ENCODE data around the gene LSM4. TPM values are rescaled to one million over a fixed set of nuclear protein-coding genes. Genes with fewer than 3 reads are reported as not detected.

Gene LSM4
- total RNA-seq, 1 donor from 2014 or later, result 440 TPM

GRCh38 chr19:18308948-18309325 lies 13.9 kb downstream of the LSM4 start:
- Histone ChIP-seq H3K4me2 (no peak overlapping the region), H3K36me3 (peaks cover 5% of the 10 kb centered on the region), H3K4me1 (peaks cover 17% of the 10 kb centered on the region), H3K27me3 (no peaks in the 10 kb centered on the region), H2AFZ (replicated peaks) (no peak overlapping the region), H3F3A (ENCODE audit: low read depth) (peaks cover 37% of the 10 kb centered on the region), H3K27ac (no peak overlapping the region), H3K9me3 (ENCODE audit: low read depth) (no peaks in the 10 kb centered on the region), H3K79me2 (ENCODE audit: low read depth) (peaks cover 16% of the 10 kb centered on the region), H3K9ac (no peak overlapping the region), H4K20me1 (ENCODE audit: low read depth) (peaks cover 45% of the 10 kb centered on the region), H3K4me3 (no peak overlapping the region)
- Mint-ChIP-seq H3K27ac (no peak overlapping the region), H3K27me3 (ENCODE audit: insufficient read depth, low read depth) (no peaks in the 10 kb centered on the region), H3K4me3 (no peak overlapping the region), H3K36me3 (peaks cover 13% of the 10 kb centered on the region), H3K4me1 (peaks cover 21% of the 10 kb centered on the region), H3K9me3 (no peaks in the 10 kb centered on the region)
- TF ChIP-seq CTCF (IDR thresholded peaks at IDR 0.05) (no peak), EZH2 (IDR thresholded peaks at IDR 0.05) (no peak), EZH2phosphoT487 (IDR thresholded peaks at IDR 0.05) (no peak)
- no peak for DNase-seq (ENCODE audit: low spot score)

GRCh38 chr19:18308051-18308947 lies 14.6 kb downstream of the LSM4 start:
- Histone ChIP-seq H3K4me1 (peaks cover 21% of the 10 kb centered on the region), H3F3A (ENCODE audit: low read depth) (peaks cover 43% of the 10 kb centered on the region), H4K20me1 (ENCODE audit: low read depth) (peaks cover 39% of the 10 kb centered on the region), H3K4me3 (no peak overlapping the region), H3K79me2 (ENCODE audit: low read depth) (peaks cover 10% of the 10 kb centered on the region), H3K27ac (no peak overlapping the region), H3K36me3 (peaks cover 3% of the 10 kb centered on the region), H3K9ac (no peak overlapping the region), H2AFZ (replicated peaks) (no peak overlapping the region), H3K9me3 (ENCODE audit: low read depth) (no peaks in the 10 kb centered on the region), H3K4me2 (no peak overlapping the region), H3K27me3 (no peaks in the 10 kb centered on the region)
- Mint-ChIP-seq H3K36me3 (peaks cover 13% of the 10 kb centered on the region), H3K4me1 (peaks cover 28% of the 10 kb centered on the region), H3K9me3 (no peaks in the 10 kb centered on the region), H3K27ac (no peak overlapping the region), H3K4me3 (no peak overlapping the region), H3K27me3 (ENCODE audit: insufficient read depth, low read depth) (no peaks in the 10 kb centered on the region)
- no peak for TF ChIP-seq EZH2 (IDR thresholded peaks at IDR 0.05)
- TF ChIP-seq CTCF (IDR thresholded peaks at IDR 0.05), result no peak
- no peak for TF ChIP-seq EZH2phosphoT487 (IDR thresholded peaks at IDR 0.05)
- no peak for DNase-seq (ENCODE audit: low spot score)

- no peaks in the 10 kb centered on the region for H3K9me3 Mint-ChIP-seq
- H3K27me3 Mint-ChIP-seq (ENCODE audit: insufficient read depth, low read depth), result no peaks in the 10 kb centered on the region
- Histone ChIP-seq H3K9me3 (ENCODE audit: low read depth) (no peaks in the 10 kb centered on the region), H2AFZ (replicated peaks) (no peak overlapping the region), H3F3A (ENCODE audit: low read depth) (peaks cover 44% of the 10 kb centered on the region), H3K36me3 (no peaks in the 10 kb centered on the region), H3K27me3 (no peaks in the 10 kb centered on the region), H3K79me2 (ENCODE audit: low read depth) (no peaks in the 10 kb centered on the region), H3K9ac (no peak overlapping the region), H3K27ac (no peak overlapping the region), H4K20me1 (ENCODE audit: low read depth) (peaks cover 31% of the 10 kb centered on the region), H3K4me3 (no peak overlapping the region), H3K4me1 (peaks cover 21% of the 10 kb centered on the region), H3K4me2 (no peak overlapping the region)
- no peak for DNase-seq (ENCODE audit: low spot score)
- H3K4me3 Mint-ChIP-seq, result peak overlapping the region; percentile 43
- peaks cover 8% of the 10 kb centered on the region for H3K36me3 Mint-ChIP-seq
- TF ChIP-seq EZH2phosphoT487 (IDR thresholded peaks at IDR 0.05) (no peak), EZH2 (IDR thresholded peaks at IDR 0.05) (no peak), CTCF (IDR thresholded peaks at IDR 0.05) (no peak)
- peak overlapping the region; percentile 95 for H3K27ac Mint-ChIP-seq
- H3K4me1 Mint-ChIP-seq, result peaks cover 28% of the 10 kb centered on the region
Observed at GRCh38 chr19:18307271-18307681, 15.6 kb downstream of the LSM4 start.

Measured in neural progenitor cell (in vitro differentiated cells).